HepG2 (cell line): Measurements from ENCODE around the gene CYBC1. TPM values are rescaled to one million over a fixed set of nuclear protein-coding genes. Genes with fewer than 3 reads are reported as not detected.

Source experiments
- FOXA3 ChIP-seq: IDR thresholded peaks from 2 replicates; pipeline ENCODE4 v1.6.1; 2016; ENCODE audit warnings: missing genetic modification reagents, missing compliant biosample characterization
- FOXJ3 ChIP-seq: sonication (generic); formaldehyde crosslinking; IDR thresholded peaks from 2 replicates; pipeline ENCODE4 v1.4.0; 2020; ENCODE audit warnings: missing genetic modification reagents, mild to moderate bottlenecking, borderline replicate concordance
- HINFP ChIP-seq: sonication (generic); formaldehyde crosslinking; IDR thresholded peaks from 2 replicates; pipeline ENCODE4 v1.4.0; 2020; ENCODE audit warnings: low read depth, mild to moderate bottlenecking, missing genetic modification reagents
- JUND ChIP-seq: sonication (generic); formaldehyde crosslinking; IDR thresholded peaks from 2 replicates; pipeline ENCODE4 v1.8.0; 2022; ENCODE audit warnings: mild to moderate bottlenecking, missing genetic modification reagents
- SMAD9 ChIP-seq: sonication (generic); formaldehyde crosslinking; IDR thresholded peaks from 2 replicates; pipeline ENCODE4 v1.5.1; 2020; ENCODE audit warnings: mild to moderate bottlenecking, missing genetic modification reagents
- ZBTB26 ChIP-seq: IDR thresholded peaks from 2 replicates; pipeline ENCODE4 v1.6.1; 2016; ENCODE audit warnings: missing compliant biosample characterization, missing genetic modification reagents, borderline replicate concordance
- ZNF235 ChIP-seq: sonication (generic); formaldehyde crosslinking; IDR thresholded peaks from 2 replicates; pipeline ENCODE4 v1.8.1; 2023; ENCODE audit warnings: mild to moderate bottlenecking, missing genetic modification reagents, borderline replicate concordance
- ZNF407 ChIP-seq: sonication (generic); formaldehyde crosslinking; IDR thresholded peaks from one replicate; pipeline ENCODE4 v1.5.1; 2020; ENCODE audit warnings: mild to moderate bottlenecking, missing genetic modification reagents; ENCODE audit errors: not compliant biosample characterization
- ZNF558 ChIP-seq: sonication (generic); formaldehyde crosslinking; IDR thresholded peaks from 2 replicates; pipeline ENCODE4 v1.9.0; 2022; ENCODE audit warnings: mild to moderate bottlenecking, missing genetic modification reagents, borderline replicate concordance
- ZNF7 ChIP-seq: IDR thresholded peaks from 2 replicates; pipeline ENCODE4 v1.6.1; 2016; ENCODE audit warnings: missing biosample characterization, missing genetic modification reagents
- ZNF720 ChIP-seq: sonication (generic); formaldehyde crosslinking; IDR thresholded peaks from 2 replicates; pipeline ENCODE4 v1.4.0; 2020; ENCODE audit warnings: missing genetic modification reagents
- polyA plus RNA-seq, 8 experiments: library from polyadenylated mRNA; depleted of rRNA in 3 of 8; stranded (reverse) in 7 of 8; unstranded in 1 of 8; fragments of >200 nt; fragmentation: Illumina TruSeq in 4 of 8; extraction: Trizol in 4 of 8; gene quantifications; 2 replicates each; pipeline versions ENCODE4 v1.2.1 to v1.2.3, GENCODE V29; 2011 to 2016; ENCODE audit warnings: low read depth in 4 of 8, missing spikeins in 1 of 8, mixed read lengths in 1 of 8; ENCODE audit not compliant: insufficient read depth in 1 of 8
- total RNA-seq, 5 experiments: library from RNA; depleted of rRNA; stranded (reverse); fragments of >200 nt; fragmentation: Illumina TruSeq; extraction: Trizol; gene quantifications; 2 replicates each; pipeline ENCODE4 v1.2.3, GENCODE V29; 2016; ENCODE audit warnings: low read depth in 1 of 5
- TF ChIP-seq, protein P1 (sequence below): sonication (generic); formaldehyde crosslinking; IDR thresholded peaks from 2 replicates; pipeline ENCODE4 v1.4.0; 2020; ENCODE audit warnings: mild to moderate bottlenecking, missing genetic modification reagents
- TF ChIP-seq, protein P2 (sequence below): sonication (generic); formaldehyde crosslinking; conservative IDR thresholded peaks from 2 replicates; pipeline ENCODE4 v1.8.1; 2023; ENCODE audit warnings: missing genetic modification reagents

Gene CYBC1
- total and polyA plus RNA-seq, 2 of the 13 experiments (the other 11 are each of a cell fraction or from before 2014, with no cell fraction given) = 43.4 to 44.1 TPM

GRCh38 chr17:82494236-82495055 is 43.9 kb upstream of the CYBC1 start (continued):
- TF ChIP-seq ZNF407 (CRISPR knock-in tag) (no peak), SMAD9 (CRISPR knock-in tag) (no peak), FOXA3 (CRISPR knock-in tag) (peak; percentile 70), ZNF720 (no peak), ZNF7 (CRISPR knock-in tag) (no peak), ZNF558 (0 out of 2 replicates have a peak, but pooled peaks have one; percentile 62), HINFP (peak; percentile 65; the same call in 1 of the 2 replicates), ZNF235 (CRISPR knock-in tag) (peak; percentile 55; the same call in 1 of the 2 replicates), JUND (CRISPR knock-in tag) (0 out of 2 replicates have a peak, but pooled peaks have one; percentile 9), ZBTB26 (peak; percentile 89), FOXJ3 (CRISPR knock-in tag) (peak; percentile 65)
- TF ChIP-seq, protein P1, sequence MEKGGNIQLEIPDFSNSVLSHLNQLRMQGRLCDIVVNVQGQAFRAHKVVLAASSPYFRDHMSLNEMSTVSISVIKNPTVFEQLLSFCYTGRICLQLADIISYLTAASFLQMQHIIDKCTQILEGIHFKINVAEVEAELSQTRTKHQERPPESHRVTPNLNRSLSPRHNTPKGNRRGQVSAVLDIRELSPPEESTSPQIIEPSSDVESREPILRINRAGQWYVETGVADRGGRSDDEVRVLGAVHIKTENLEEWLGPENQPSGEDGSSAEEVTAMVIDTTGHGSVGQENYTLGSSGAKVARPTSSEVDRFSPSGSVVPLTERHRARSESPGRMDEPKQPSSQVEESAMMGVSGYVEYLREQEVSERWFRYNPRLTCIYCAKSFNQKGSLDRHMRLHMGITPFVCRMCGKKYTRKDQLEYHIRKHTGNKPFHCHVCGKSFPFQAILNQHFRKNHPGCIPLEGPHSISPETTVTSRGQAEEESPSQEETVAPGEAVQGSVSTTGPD (CRISPR knock-in tag) = 0 out of 2 replicates have a peak, but pooled peaks have one; percentile 58
- TF ChIP-seq, protein P2, sequence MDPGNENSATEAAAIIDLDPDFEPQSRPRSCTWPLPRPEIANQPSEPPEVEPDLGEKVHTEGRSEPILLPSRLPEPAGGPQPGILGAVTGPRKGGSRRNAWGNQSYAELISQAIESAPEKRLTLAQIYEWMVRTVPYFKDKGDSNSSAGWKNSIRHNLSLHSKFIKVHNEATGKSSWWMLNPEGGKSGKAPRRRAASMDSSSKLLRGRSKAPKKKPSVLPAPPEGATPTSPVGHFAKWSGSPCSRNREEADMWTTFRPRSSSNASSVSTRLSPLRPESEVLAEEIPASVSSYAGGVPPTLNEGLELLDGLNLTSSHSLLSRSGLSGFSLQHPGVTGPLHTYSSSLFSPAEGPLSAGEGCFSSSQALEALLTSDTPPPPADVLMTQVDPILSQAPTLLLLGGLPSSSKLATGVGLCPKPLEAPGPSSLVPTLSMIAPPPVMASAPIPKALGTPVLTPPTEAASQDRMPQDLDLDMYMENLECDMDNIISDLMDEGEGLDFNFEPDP = no peak; the same call in 1 of the 2 replicates
